NCI-H1105 (cell line): ENCODE measurements around the gene ZNF766.
A peak's percentile ranks its signal among the peaks of the same experiment; 100 is the strongest.
"Not testable (repeated sequence)": the region's sequence is repeated elsewhere in the genome, so short reads cannot be mapped to it uniquely, and the experiment has no call there.

Experiments
- DNase-seq: peaks from one replicate; lab custom pipeline; 2025; lab: John Stamatoyannopoulos, UW

ZNF766 gene

DNA sequence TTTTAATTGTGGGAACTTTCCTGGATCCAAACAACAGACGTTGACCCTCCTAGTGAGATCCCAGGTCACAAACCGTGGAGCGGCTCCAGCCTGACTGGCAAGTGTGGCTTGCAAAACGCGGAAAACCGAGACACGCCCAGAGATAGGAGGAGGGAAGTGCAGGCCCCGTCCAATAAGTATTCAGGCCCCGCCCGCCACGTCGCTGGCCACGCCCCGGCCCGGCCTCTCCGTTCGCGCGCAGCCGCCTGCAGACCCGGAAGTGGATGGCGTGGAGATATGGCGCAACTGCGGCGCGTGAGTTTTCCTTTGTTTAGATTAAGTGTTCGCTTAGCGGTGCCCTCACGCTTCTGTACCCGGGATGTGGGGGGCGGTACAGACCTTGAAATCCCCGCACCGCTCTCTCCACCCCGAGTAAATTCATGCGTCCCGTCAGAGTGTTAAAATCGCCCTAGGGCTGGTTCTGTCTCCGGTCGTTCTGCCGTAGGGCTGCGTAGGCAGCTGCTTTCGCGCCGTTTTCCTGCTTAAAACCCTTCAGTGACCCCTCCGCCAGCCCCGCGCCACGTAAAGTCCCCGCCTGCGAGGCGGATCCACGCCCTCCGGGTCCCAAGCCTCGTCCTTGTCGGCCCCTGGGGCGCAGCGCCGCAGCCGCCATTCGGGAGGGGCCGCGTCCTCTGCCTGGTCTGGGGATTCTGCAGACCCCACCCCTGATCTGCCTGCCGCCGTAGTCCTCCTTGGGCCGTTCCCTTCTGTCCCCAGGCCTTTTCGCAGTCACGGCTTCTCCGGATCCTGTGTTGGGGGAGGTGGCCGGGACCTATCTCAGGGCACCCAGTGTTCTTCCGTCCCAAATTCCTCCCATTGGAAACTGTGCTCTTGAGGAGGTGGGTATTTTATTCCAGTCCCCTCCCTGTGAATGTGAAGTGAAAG lies at the start of gene ZNF766:
Gene ZNF766, plus strand, starts transcription at position 250 of the 924 bp plus-strand sequence. Its CDS starts 27 bp downstream, at position 277.
- DNase-seq: peak; percentile 98

DNA sequence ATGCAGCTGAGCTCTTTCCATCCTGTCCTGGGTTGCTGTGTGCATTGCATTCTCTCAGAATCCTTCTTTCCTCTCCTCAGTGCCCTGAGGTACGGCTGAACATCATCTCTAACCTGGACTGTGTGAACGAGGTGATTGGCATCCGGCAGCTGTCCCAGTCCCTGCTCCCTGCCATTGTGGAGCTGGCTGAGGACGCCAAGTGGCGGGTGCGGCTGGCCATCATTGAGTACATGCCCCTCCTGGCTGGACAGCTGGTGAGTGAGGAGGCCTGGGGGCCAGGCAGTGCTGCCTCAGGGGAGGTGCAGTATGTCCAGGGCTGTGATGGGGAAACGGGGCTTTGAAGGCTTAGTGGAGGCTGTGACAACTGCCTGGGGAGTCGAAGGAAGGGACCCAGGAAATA lies 49.8 kb upstream of the ZNF766 start:
- no peak for DNase-seq

DNA sequence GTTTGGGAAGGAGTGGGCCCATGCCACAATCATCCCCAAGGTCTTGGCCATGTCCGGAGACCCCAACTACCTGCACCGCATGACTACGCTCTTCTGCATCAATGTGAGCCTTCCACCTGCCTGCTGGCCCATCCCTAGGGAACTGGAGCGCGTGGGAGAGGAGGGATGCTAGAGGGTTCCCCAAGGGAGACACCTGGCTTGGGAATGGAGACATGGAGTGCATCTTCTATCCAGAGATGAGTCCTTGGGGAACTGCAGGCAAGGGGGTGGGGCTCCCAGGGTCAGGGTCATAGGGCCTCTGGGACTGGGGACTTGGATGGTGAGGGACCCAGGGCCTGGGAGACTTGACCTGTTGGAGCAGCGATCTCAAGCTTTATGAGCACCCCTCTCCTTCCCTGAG lies 48.4 kb upstream of the ZNF766 start:
- no peak for DNase-seq

DNA sequence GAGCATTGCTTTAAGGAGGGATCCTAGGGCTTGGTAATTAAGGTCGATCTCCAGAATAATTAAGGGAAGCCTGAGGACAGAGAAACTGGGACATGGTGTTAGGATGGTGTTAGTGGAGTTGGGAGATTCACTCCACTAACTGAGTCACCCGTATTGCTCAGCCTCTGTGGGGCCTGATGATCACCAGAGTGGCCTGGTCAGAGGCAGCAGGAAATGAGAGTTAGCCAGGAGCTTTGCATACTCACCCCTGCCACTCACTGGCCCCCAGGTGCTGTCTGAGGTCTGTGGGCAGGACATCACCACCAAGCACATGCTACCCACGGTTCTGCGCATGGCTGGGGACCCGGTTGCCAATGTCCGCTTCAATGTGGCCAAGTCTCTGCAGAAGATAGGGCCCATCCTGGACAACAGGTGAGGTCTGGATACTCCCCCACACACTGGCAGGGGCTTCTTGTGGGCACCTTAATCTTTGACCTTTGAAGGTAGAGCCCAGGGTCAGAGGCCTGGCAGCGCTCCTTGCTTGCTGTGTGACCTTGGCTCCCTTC lies 47.5 kb upstream of the ZNF766 start:
- DNase-seq: no peak

DNA sequence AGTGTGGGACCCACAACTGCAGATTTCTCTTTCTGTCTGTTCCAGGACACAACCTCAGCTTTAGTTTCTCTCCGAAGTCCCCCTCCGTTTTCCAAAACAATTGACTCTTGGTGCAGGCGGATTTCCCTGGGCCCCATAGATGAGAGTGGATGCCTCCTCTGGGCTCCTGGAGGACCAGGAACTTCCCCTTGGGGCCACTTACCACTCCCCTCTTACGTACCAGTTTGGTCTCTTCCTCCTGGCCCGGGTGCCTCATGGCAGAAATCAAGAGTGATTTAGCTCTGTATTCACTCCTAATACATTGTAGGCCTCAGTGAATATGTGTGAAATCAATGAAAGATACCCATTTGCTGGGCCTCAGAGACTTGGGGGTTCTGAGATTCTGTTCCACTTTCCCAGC lies 45.2 kb upstream of the ZNF766 start:
- DNase-seq: no peak

DNA sequence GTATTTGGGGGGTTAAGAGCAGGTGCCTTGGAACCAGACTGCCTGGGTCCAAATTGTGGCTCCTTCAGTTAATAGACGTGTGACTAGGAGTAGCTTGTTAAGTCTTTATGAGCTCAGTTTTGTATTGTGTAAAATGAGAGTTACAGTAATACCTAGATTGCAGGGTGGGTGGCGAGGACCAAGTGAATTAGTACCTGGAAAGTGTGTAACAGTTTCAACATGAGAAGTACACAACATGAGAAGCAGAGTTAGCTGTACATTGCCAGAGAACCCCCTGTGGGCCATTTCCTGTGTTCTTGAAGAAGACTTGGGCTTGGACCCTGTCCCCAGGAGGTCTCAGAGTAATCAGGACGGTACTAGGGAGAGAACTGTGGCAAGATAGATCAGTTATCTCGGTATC lies 42.7 kb upstream of the ZNF766 start:
- no peak for DNase-seq

DNA sequence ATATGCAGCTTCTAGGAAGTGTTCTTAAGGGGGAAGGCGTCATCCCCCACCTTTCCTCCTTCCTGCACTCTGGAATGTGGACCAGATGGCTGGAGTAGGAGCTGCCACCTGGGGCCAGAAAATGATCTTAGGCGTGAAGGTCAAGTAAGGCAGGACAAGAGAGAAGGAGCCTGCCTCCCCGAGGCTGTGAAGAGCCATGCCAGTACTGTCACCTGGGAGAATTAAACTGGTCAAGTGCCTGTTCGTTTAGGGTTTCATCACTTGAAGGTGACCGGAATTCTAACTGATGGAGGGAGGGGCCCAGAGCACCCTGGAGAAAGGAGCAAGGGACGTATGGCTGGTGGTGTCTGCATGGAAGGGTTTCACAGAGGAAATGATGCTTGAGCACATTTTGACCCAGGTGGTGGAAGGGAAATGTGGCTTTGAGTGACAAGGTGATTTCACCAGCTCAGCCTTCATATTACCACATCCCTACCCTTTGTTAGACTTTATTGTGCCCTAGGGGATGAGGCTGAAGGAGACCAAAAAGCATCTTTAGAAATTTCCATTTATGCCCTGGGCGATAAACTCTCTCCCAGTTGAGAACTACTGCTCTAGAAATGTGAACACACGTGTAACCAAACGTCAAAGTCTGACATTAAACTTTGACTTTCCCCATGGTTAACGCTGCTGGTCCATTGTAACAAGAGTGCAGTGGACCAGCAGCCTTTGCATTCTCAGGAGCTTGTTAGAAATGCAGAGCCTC lies 42.0 kb upstream of the ZNF766 start:
- no peak for DNase-seq

DNA sequence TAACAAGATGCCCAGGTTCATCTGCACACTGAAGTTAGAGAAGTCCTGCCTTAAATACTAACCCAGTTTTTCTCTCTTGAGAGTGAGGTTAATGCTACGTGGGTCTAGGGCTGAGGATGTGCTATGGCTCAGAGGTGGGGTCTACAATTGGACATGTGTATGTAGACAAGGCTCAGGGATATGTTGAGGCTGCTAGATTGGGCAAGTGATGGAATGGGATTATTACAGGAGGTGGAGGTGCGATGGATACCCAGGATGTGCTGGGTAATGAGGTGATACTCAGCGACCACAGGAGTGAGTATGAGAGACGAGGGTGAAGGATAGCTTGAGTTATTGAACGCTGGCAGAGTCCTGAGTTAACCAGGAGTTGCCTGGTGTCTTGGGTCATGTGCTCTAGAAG lies 41.4 kb upstream of the ZNF766 start:
- no peak for DNase-seq

DNA sequence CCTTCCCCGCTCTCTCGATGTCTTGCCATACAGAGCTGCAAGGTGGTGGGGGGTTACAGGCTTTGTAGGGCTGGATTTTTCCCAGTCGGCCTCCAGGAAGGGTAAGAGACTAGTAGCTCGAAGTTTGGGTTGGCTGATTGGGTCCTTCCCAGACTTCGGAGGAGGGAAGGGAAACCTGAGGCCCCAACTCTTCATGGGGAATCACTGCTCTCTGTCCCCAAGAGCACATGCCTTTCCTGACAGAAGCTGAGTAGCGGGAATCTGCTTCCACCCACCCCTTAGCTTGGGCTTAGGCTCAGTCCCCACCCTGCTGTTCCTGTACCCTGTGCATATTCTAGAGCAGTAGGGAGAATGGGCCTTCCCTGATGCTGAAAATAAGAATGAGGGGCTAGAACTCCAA lies 39.9 kb upstream of the ZNF766 start:
- DNase-seq: no peak

DNA sequence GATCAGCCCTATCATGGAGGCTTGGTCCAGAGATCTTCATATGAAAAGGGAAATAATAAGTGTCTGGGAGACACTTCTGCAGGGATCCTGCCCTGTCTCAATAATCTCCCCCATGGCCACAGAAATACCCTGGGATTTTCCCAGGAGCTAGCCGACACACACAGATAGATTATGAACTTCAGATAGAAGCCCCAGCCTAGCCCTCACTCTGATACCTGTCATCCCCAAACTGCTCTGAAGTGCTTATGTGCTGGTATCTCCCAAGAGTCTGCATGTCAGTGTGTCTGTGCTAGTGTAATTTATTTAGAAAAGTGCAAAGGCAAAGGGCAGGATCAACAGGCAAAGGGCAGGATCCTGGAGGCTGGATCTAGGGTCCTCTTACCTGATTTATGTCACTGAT lies 38.7 kb upstream of the ZNF766 start:
- DNase-seq: no peak

DNA sequence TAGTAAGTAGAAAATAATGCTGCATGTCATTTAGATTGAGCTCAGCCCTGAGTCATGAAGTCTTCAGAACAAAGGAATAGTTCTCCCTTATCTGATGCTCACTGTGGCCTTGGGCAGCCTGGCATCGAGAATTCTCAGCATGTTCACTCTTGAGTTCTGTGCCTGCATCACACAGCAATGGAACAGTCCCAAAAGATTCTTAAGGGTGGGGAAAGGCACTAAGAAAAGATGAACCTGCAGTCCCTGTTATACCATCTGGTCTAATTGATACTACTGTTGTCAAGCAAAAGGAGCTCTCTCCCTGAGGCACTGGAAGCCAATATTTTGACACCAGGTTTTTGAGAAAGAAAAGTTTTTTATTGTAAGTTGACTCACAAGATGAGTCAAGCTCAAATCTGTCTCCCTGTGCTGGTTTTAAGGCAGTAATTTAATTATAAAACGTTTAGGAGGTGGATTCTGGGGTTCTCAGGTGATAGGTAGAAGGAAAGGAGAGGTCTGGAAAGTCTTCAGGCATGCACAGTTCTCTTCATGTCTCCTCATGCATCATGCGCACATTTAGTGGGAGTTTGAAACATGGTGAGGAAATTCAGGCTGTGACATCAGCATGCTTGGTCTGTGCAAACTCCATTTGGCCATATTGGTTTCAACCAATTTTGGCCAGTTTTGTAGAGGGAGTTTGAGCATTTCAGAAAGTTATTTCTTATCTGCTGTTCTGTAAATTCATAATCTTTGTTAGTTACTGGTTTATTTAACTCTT lies 38.1 kb upstream of the ZNF766 start:
- no peak for DNase-seq

DNA sequence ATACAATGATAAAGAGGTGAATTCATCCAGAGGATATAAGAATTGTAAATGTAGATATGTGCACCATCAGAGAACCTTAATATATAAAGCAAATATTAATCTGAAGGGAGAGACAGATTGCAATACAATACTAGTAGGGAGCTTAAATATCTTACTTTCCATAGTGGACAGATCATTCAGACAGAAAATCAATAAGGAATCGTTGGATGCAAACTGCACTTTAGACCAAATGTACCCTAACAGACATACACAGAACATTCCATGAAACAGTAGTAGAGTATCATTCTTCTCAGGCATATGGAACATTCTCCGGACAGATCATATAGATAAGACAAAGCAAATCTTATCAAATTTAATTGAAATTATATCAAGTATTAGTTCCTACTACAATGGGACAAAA lies 35.0 kb upstream of the ZNF766 start:
- DNase-seq: no peak

DNA sequence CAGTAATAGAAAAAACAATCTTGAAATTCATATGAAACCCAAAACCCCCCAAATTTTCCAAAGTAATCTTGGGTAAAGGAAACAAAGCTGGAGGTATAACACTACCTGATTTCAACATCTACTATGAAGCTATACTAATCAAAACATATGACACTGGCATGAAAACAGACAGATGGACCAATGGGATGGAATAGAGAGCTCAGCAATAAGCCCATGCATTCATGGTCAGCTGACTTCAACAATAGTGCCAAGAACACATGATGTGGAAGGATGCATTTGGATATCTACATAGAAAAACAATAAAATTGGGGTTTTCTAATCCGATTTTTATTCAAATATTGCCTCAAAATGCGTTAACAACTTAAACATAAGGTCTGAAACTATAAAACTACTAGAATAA lies 32.2 kb upstream of the ZNF766 start:
- no peak for DNase-seq

DNA sequence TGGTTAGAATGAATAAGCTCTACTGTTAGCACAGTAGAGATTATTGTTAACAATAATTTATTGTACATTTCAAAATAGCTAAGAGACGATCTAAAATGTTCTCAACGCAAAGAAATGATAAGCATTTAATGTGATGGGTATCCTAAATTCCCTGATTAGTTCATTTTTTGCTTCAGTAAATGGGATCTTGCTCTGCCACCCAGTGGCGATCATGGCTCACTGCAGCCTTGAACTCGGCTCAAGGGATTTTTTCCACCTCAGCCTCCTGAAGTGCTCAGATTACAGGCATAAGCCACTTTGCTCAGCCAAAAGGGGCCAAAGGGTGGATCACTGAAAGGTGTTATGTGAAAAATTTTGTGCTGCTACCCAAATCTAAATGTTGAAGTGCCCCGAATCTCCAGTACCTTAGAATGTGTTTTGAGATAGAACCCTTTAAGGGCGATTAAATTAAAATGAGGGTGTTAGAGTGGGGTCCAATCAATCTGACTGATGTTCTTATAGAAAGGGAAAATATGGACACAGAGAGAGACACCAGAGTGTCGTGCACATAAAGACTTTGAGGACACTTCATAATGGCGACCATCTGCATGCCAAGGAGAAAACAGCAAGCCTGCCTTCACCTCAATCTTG lies 31.5 kb upstream of the ZNF766 start:
- DNase-seq: peak; percentile 46

DNA sequence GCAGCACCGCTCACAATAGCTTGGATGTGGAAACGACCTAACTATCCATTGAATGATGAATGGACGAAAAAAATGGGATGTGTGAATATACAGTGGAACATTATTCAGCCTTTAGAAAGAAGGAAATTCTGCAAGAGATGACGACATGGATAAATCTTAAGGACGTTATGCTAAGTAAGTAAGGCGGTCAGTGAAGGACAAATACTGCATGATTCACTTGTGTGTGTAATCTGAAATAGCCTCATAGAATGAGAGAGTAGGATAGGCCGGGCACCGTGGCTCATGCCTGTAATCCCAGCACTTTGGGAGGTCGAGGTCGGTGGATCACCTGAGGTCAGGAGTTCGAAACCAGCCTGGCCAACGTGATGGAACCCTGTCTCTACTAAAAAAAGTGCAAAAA lies 25.4 kb upstream of the ZNF766 start:
- DNase-seq: no peak

DNA sequence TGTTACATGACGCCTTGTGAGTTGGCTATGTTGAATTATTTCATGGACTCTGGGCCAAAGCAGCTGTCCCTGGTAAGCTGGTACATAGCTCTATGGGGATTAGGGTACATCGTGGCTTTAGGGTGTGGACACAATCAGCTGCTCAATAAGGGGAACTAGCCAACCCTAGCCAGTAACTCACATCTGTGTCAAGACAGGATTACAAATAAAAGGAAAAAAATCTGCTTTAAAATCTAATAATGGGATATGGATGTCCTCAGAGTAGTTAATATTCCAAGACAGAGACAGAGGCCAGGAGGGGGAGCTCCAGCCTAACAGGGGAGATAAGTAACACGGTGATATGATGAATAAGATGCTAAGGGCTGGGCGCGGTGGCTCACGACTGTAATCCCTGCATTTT lies 21.1 kb upstream of the ZNF766 start:
- peak; percentile 6 for DNase-seq

DNA sequence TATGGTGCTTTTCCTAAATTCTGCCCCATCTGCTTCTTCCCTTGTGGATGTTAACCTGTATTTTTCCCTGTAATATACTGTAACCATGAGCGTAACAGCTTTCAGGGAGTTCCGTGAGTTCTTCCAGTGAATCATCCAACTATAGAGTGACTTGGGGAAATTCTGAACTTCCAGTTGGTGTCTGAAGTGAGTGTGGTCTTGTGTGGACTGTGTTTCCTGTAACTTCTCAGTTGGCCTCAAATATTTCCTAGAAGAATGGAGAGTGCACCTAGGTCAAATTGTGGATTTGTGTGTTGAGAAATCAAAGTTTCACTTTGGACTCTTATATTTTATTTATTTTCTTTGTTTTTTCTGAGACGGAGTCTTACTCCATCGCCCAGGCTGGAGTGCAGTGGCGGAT lies 11.0 kb upstream of the ZNF766 start:
- DNase-seq: no peak

DNA sequence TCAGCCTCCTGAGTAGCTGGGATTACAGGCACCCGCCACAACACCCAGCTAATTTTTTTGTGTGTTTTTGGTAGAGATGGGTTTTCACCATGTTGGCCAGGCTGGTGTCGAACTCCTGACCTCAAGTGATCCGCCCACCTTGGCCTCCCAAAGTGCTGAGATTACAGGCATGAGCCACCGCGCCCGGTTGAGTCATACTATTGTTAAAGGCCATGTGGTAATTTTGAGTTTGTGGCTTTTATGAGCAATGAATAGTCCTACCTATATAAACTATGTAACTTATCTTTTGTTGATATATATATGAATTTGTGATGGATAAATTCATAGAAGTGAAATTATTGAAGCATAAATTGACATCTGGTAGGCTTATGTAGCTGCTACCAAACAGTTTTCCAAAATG lies 3.8 kb upstream of the ZNF766 start:
- not testable (repeated sequence) for DNase-seq

DNA sequence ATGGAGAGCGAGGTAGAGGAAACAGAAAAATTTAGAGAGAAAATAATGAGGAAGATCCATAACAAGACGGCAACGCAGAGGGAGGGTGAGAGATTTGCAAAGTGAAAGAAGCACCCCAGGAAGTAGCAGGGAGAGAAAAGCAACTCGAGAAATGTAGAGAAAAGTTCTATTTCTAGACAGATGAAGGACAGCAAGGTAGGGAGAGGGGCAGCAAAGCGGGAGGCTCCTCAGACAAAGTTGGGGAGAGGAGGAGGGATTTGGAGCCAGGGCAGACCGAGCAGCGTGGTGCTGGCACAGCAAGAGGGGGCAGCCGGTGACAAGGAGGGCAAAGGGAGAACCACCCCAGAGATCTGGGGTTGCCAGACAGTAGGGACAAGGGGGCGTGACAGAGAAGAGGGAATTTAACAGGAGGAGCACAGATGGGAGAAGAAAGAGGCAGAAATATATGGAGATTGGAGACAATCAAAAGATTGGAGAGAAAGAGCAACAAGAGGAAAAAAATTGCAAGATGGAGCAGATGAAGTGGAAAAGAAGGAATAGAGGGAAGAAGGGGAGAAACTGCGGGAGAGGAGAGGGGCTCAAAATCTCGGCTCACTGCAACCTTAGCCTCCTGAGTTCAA lies 989 bp downstream of the ZNF766 start:
- peak; percentile 19 for DNase-seq

DNA sequence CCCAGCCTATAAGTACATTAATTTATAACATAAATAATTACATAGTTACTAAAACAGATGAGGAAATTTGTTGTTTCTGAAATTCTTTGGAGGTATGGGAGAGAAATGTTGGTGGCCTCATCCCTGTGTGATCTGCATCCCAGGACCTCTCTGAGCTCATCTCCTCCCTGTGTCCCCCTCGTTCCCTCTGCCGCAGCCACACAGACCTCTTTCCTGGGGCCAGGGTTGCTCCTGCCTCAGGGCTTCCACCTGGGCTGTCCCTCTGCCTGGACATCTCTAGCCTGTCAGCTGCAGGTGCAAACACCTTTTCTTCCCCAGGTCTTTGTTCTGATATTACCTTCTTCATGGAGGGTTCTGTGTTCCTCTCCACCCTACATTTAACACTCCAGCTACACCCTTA lies 3.9 kb downstream of the ZNF766 start:
- no peak for DNase-seq

DNA sequence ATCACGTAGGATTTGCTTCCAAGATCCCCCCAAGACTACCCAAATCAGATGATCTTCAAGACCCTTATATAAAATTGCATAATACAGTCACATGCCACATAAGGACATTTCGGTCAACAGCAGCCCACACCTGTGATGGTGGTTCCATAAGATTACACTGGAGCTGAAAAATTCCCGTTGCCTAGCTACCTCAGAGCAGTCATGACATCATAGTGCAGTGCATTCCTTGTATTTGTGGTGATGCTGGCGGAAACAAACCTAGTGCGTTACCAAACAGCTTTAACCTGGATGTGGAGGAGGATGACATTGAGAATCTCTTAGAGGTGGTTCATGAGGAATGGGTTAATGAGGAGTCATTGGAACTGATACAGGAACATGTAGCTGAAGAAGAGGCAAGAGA lies 4.8 kb downstream of the ZNF766 start:
- DNase-seq: no peak
